ENCODE data around the gene RRAS. TPM values are rescaled to one million over a fixed set of nuclear protein-coding genes. Genes with fewer than 3 reads are reported as not detected.

RRAS gene
- total and polyA plus RNA-seq, 12 donors: 6.8 to 180 (median 42.3) TPM

GRCh38 chr19:49596407-49596806 lies 43.5 kb downstream of the RRAS start:
- Histone ChIP-seq H3K27me3 (no peaks in the 10 kb centered on the region), H3K4me3 (no peak overlapping the region), H3K36me3 (replicated peaks in 1 of 2) (peaks cover 0 to 76% of the 10 kb centered on the region in 2 donors), H3K9me3 (replicated peaks in 1 of 3) (no peaks in the 10 kb centered on the region), H3K4me1 (replicated peaks in 1 of 2) (peaks cover 9 to 18% of the 10 kb centered on the region in 2 donors), H3K27ac (no peak overlapping the region)
- TF ChIP-seq CTCF (IDR thresholded peaks at IDR 0.05): no peak
- TF ChIP-seq POLR2A (IDR thresholded peaks at IDR 0.05): no peak
- intact Hi-C loops (cut with DNase I): loop anchor here in 1 of 2 donors (5.0 kb wide), 1 partner anchor 36 kb away; no protein-coding TSS in a partner anchor
- 90 to 92% (median 90%) methylated on average over 6 to 15 of the region's 15 CpGs for WGBS, 4 donors
- no peak for DNase-seq

GRCh38 chr19:49595819-49596404 lies 44.0 kb downstream of the RRAS start:
- Histone ChIP-seq H3K36me3 (replicated peaks in 1 of 2) (peaks cover 0 to 72% of the 10 kb centered on the region in 2 donors), H3K4me3 (no peak overlapping the region), H3K9me3 (replicated peaks in 1 of 3) (no peaks in the 10 kb centered on the region), H3K4me1 (replicated peaks in 1 of 2) (peaks cover 9 to 18% of the 10 kb centered on the region in 2 donors), H3K27me3 (no peaks in the 10 kb centered on the region), H3K27ac (no peak overlapping the region)
- peak in 1 of 7 donors; percentile 29 for DNase-seq
- no peak for TF ChIP-seq CTCF (IDR thresholded peaks at IDR 0.05)
- TF ChIP-seq POLR2A (IDR thresholded peaks at IDR 0.05): no peak
- 88 to 98% (median 91%) methylated on average over 10 to 32 of the region's 32 CpGs for WGBS, 4 donors
- intact Hi-C loops (cut with DNase I): loop anchor here in 1 of 2 donors (5.0 kb wide), 1 partner anchor 36 kb away; no protein-coding TSS in a partner anchor

- intact Hi-C loops (cut with DNase I): loop anchor here in 1 of 2 donors (5.0 kb wide), 1 partner anchor 37 kb away; no protein-coding TSS in a partner anchor
- no peaks in the 10 kb centered on the region for H3K9me3 ChIP-seq (replicated peaks in 1 of 3)
- peak in 1 of 7 donors; percentile 29 for DNase-seq
- H3K36me3 ChIP-seq (replicated peaks in 1 of 2): peaks cover 0 to 65% of the 10 kb centered on the region in 2 donors
- 88 to 96% (median 91%) methylated on average over 5 to 35 of the region's 35 CpGs for WGBS, 4 donors
- H3K4me3 ChIP-seq: no peak overlapping the region
- H3K27me3 ChIP-seq: no peaks in the 10 kb centered on the region
- no peak overlapping the region for H3K27ac ChIP-seq
- TF ChIP-seq CTCF (IDR thresholded peaks at IDR 0.05) (no peak), POLR2A (IDR thresholded peaks at IDR 0.05) (no peak)
- peaks cover 9 to 18% of the 10 kb centered on the region in 2 donors for H3K4me1 ChIP-seq (replicated peaks in 1 of 2)
Measured at GRCh38 chr19:49594993-49595818, 44.7 kb downstream of the RRAS start.

All from adrenal gland (tissue), 12 donors.